ENCODE data around the gene FOXP2. TPM values are rescaled to one million over a fixed set of nuclear protein-coding genes. Genes with fewer than 3 reads are reported as not detected.
"Not testable (repeated sequence)": the region's sequence is repeated elsewhere in the genome, so short reads cannot be mapped to it uniquely, and the experiment has no call there.

Gene FOXP2
- not detected for polyA plus RNA-seq (2013)

DNA sequence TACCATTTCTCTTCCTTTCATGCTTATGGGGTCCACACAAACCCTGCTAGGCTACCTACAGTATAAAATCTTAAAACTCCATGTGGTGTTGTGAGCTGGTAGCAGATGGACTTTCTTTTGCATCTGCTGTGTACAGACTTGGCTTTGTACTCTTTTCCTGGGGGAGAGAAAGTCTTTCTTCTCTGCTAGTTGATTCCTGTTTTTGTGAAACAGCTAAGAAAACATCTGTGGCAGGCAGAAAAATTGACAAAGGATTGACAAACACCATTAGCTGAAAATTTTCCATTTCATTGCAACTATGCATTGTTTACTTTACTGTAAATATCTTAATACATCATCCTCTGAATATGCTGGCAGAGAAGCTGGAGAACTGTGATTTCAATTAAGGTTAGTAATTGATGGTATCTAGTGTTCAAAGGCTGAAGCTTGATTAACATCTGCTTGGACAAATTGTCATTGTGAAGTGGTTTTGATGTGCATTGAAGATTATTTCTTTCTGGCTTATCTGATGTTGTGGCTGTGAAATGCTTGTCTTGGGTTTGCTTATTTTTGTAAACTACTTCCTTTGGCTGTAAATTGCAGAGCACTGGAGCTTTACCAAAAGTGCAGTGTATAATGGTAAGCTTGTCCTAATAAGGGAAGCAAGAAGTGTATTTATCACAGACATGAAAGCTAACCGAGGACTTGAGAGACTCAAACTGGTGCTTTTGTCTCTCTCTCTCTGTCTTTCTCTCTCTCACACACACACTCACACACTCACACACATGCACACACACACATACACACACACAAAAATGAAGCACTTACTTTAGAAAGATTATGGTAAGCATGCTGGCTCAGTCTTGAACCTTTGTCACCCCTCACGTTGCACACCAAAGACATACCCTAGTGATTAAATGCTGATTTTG is at the start of gene FOXP2:
Gene FOXP2 (plus strand): TSS at position 660 of the 908 bp plus-strand sequence. CDS start 11,697 bp downstream, outside the sequence.
- H3K9me3 ChIP-seq (ENCODE audit: control extremely low read depth in 1 of 5, control insufficient read depth in 4 of 5, insufficient read depth in 2 of 5, low read depth in 1 of 5, low read length in 4 of 5), result no peaks in the 10 kb centered on the region
- no peak for DNase-seq
- 63% methylated on average over 1 of the region's 2 CpGs for WGBS (ENCODE audit: insufficient coverage)
- ChIA-PET CTCF (interaction anchor here (0.6 to 1.7 kb wide), 2 partner anchors 8 to 1608 kb away, joined by 4 read pairs; no protein-coding TSS in a partner anchor), POLR2A (no interaction called here)
- peaks cover 0 to 18% (median 10%) of the 10 kb centered on the region in 5 experiments for H3K27me3 ChIP-seq (replicated peaks in 2 of 5; ENCODE audit: control insufficient read depth in 4 of 5, insufficient read depth in 5 of 5, low read length in 4 of 5)
- H3K27ac ChIP-seq (ENCODE audit: insufficient read depth in 1 of 2, low read depth in 1 of 2, low read length in 2 of 2, poor library complexity in 1 of 2, severe bottlenecking in 2 of 2), result no peak within 1 kb of the TSS
- no peaks in the 10 kb centered on the region for H3K36me3 ChIP-seq (ENCODE audit: control insufficient read depth in 4 of 4, insufficient read depth in 4 of 4, low read length in 3 of 4)
- H3K4me3 ChIP-seq (ENCODE audit: control insufficient read depth in 1 of 7, extremely low read depth in 1 of 7, insufficient read depth in 4 of 7, low read depth in 2 of 7, low read length in 6 of 7), result no peak within 1 kb of the TSS
- no peaks in the 10 kb centered on the region for H3K4me1 ChIP-seq (ENCODE audit: control extremely low read depth in 1 of 4, control insufficient read depth in 4 of 4, insufficient read depth in 4 of 4, low read length in 3 of 4)

DNA sequence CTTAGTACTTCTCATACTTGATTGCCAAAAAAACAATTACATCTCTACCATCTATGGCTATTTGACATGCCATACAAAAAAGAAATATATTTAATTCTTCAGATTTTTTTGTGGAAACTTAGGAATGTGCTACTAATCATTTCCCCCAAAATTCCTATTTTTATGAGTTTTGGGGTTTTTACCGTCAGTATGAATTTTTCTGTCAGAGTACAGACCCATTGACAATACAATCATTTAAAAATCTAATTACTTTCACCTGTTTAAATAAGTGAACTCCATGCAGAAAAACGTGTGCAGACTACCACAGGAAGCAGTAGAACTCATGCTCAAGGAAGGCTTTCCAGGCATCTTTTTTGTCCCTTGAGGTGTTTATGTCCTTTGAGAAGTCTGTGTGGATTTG is 48.8 kb upstream of the FOXP2 start:
- no peak overlapping the region for H3K4me3 ChIP-seq (ENCODE audit: control insufficient read depth in 1 of 7, extremely low read depth in 1 of 7, insufficient read depth in 4 of 7, low read depth in 2 of 7, low read length in 6 of 7)
- H3K36me3 ChIP-seq (ENCODE audit: control insufficient read depth in 4 of 4, insufficient read depth in 4 of 4, low read length in 3 of 4), result no peaks in the 10 kb centered on the region
- CTCF ChIA-PET, result no interaction called here
- H3K9me3 ChIP-seq (ENCODE audit: control extremely low read depth in 1 of 5, control insufficient read depth in 4 of 5, insufficient read depth in 2 of 5, low read depth in 1 of 5, low read length in 4 of 5), result no peaks in the 10 kb centered on the region
- peaks cover 0 to 4% (median 0%) of the 10 kb centered on the region in 5 experiments for H3K27me3 ChIP-seq (replicated peaks in 2 of 5; ENCODE audit: control insufficient read depth in 4 of 5, insufficient read depth in 5 of 5, low read length in 4 of 5)
- H3K27ac ChIP-seq (ENCODE audit: insufficient read depth in 1 of 2, low read depth in 1 of 2, low read length in 2 of 2, poor library complexity in 1 of 2, severe bottlenecking in 2 of 2), result no peak overlapping the region
- POLR2A ChIA-PET, result no interaction called here
- DNase-seq, result no peak
- WGBS (ENCODE audit: insufficient coverage), result 67% methylated on average over 2 of the region's 2 CpGs
- H3K4me1 ChIP-seq (ENCODE audit: control extremely low read depth in 1 of 4, control insufficient read depth in 4 of 4, insufficient read depth in 4 of 4, low read length in 3 of 4), result no peaks in the 10 kb centered on the region

DNA sequence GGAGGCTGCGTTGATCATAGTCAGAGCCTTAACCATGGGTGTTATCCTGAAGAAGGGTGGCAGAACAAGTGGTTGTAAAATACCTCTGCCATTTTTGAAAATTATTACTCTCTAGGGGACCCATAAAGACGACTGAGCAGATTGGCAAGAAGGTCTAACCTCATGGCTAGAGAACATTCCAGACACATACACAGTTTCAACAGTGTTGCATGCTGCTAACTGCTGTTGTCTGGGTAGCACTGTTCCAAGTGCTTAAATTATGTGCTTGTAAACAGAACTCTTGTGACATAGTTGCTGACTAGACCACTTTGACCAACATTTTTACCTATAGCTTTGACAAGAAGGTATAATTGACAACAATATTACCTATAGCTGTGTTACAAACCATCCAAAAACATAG is 46.1 kb upstream of the FOXP2 start:
- H3K27me3 ChIP-seq (replicated peaks in 2 of 5; ENCODE audit: control insufficient read depth in 4 of 5, insufficient read depth in 5 of 5, low read length in 4 of 5), result peaks cover 0 to 4% (median 0%) of the 10 kb centered on the region in 5 experiments
- POLR2A ChIA-PET, result no interaction called here
- no peak overlapping the region for H3K27ac ChIP-seq (ENCODE audit: insufficient read depth in 1 of 2, low read depth in 1 of 2, low read length in 2 of 2, poor library complexity in 1 of 2, severe bottlenecking in 2 of 2)
- WGBS (ENCODE audit: insufficient coverage), result 100% methylated on average over 1 of the region's 2 CpGs
- CTCF ChIA-PET, result interaction anchor here (0.9 kb wide), 1 partner anchor 10 kb away, joined by 3 read pairs; no protein-coding TSS in a partner anchor
- H3K36me3 ChIP-seq (ENCODE audit: control insufficient read depth in 4 of 4, insufficient read depth in 4 of 4, low read length in 3 of 4), result no peaks in the 10 kb centered on the region
- H3K4me3 ChIP-seq (ENCODE audit: control insufficient read depth in 1 of 7, extremely low read depth in 1 of 7, insufficient read depth in 4 of 7, low read depth in 2 of 7, low read length in 6 of 7), result no peak overlapping the region
- no peak for DNase-seq
- H3K4me1 ChIP-seq (ENCODE audit: control extremely low read depth in 1 of 4, control insufficient read depth in 4 of 4, insufficient read depth in 4 of 4, low read length in 3 of 4), result no peaks in the 10 kb centered on the region
- no peaks in the 10 kb centered on the region for H3K9me3 ChIP-seq (ENCODE audit: control extremely low read depth in 1 of 5, control insufficient read depth in 4 of 5, insufficient read depth in 2 of 5, low read depth in 1 of 5, low read length in 4 of 5)

DNA sequence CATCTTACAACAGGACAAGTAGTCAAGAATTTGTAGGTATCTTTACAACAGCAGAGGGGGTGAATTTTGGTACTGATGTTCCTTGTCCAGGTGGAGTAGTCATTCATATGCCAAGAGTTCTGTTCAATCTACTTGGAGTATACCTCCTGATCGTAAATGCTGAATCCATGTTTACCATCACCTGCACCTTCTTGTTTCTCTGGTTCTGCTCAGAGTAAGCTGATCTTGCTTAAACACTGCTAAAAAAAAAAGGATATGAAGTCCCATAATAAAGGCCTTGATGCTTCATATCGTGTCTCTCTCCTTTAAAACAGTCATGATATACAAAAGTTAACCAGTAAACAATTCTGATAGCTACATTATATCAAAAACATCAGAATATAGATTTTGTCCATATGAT is 45.3 kb upstream of the FOXP2 start:
- no peak for DNase-seq
- ChIA-PET CTCF (interaction anchor here (0.9 kb wide), 1 partner anchor 9 kb away, joined by 3 read pairs; no protein-coding TSS in a partner anchor), POLR2A (no interaction called here)
- 100% methylated on average over 1 of the region's 2 CpGs for WGBS (ENCODE audit: insufficient coverage)
- H3K4me3 ChIP-seq (ENCODE audit: control insufficient read depth in 1 of 7, extremely low read depth in 1 of 7, insufficient read depth in 4 of 7, low read depth in 2 of 7, low read length in 6 of 7), result no peak overlapping the region
- H3K4me1 ChIP-seq (ENCODE audit: control extremely low read depth in 1 of 4, control insufficient read depth in 4 of 4, insufficient read depth in 4 of 4, low read length in 3 of 4), result no peaks in the 10 kb centered on the region
- H3K27me3 ChIP-seq (replicated peaks in 2 of 5; ENCODE audit: control insufficient read depth in 4 of 5, insufficient read depth in 5 of 5, low read length in 4 of 5), result peaks cover 0 to 4% (median 0%) of the 10 kb centered on the region in 5 experiments
- H3K9me3 ChIP-seq (ENCODE audit: control extremely low read depth in 1 of 5, control insufficient read depth in 4 of 5, insufficient read depth in 2 of 5, low read depth in 1 of 5, low read length in 4 of 5), result no peaks in the 10 kb centered on the region
- H3K36me3 ChIP-seq (ENCODE audit: control insufficient read depth in 4 of 4, insufficient read depth in 4 of 4, low read length in 3 of 4), result no peaks in the 10 kb centered on the region
- no peak overlapping the region for H3K27ac ChIP-seq (ENCODE audit: insufficient read depth in 1 of 2, low read depth in 1 of 2, low read length in 2 of 2, poor library complexity in 1 of 2, severe bottlenecking in 2 of 2)

DNA sequence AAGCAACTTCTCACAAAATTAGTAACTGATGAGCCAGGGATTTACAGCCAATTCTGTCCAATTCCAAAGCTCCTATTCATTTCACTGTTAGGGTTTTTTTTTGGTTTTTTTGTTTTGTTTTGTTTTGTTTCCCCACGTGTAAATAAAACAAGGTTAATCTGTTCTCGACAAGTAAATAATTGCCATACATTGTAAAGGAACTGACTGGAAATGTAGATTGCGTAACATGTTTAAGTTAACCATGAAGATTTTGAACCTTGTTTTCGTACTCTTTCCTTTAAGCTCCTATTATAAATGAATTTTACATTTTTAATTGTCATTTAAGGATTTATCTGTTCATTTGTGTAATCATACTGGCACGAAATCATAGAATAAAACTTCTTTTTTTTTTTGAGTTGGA is 42.0 kb upstream of the FOXP2 start:
- CTCF ChIA-PET, result interaction anchor here (0.7 kb wide), 2 partner anchors 1278 to 1330 kb away, joined by 4 read pairs; no protein-coding TSS in a partner anchor
- POLR2A ChIA-PET, result no interaction called here

DNA sequence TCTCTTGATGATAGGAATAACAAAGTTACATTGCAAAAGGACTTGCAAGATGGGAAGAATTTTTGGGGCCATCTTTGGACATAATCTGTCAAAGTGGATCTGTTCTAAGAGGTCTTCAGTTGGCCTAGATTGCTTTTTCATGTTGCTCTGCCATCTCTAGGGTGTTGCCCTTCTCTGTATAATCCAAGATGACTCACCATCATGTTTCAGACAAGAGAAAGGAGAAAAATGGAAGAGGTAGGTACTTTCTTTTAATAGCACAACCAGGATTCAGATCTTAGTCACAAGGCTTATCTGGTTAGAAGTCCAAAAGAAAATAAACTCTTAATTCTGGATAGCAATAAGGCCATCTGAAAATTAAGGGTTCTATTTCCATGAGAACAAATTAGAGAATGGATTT is 38.7 kb upstream of the FOXP2 start:
- no peak overlapping the region for H3K27ac ChIP-seq (ENCODE audit: insufficient read depth in 1 of 2, low read depth in 1 of 2, low read length in 2 of 2, poor library complexity in 1 of 2, severe bottlenecking in 2 of 2)
- CTCF ChIA-PET, result interaction anchor here (1.0 kb wide), 1 partner anchor 12 kb away, joined by 3 read pairs; no protein-coding TSS in a partner anchor
- no peaks in the 10 kb centered on the region for H3K27me3 ChIP-seq (replicated peaks in 2 of 5; ENCODE audit: control insufficient read depth in 4 of 5, insufficient read depth in 5 of 5, low read length in 4 of 5)
- no peak for DNase-seq
- POLR2A ChIA-PET, result no interaction called here
- H3K4me3 ChIP-seq (ENCODE audit: control insufficient read depth in 1 of 7, extremely low read depth in 1 of 7, insufficient read depth in 4 of 7, low read depth in 2 of 7, low read length in 6 of 7), result no peak overlapping the region
- no peaks in the 10 kb centered on the region for H3K36me3 ChIP-seq (ENCODE audit: control insufficient read depth in 4 of 4, insufficient read depth in 4 of 4, low read length in 3 of 4)
- no peaks in the 10 kb centered on the region for H3K4me1 ChIP-seq (ENCODE audit: control extremely low read depth in 1 of 4, control insufficient read depth in 4 of 4, insufficient read depth in 4 of 4, low read length in 3 of 4)
- no peaks in the 10 kb centered on the region for H3K9me3 ChIP-seq (ENCODE audit: control extremely low read depth in 1 of 5, control insufficient read depth in 4 of 5, insufficient read depth in 2 of 5, low read depth in 1 of 5, low read length in 4 of 5)

More for the DNA sequence above, 42.0 kb upstream of the FOXP2 start:
- Histone ChIP-seq H3K27ac (ENCODE audit: insufficient read depth in 1 of 2, low read depth in 1 of 2, low read length in 2 of 2, poor library complexity in 1 of 2, severe bottlenecking in 2 of 2) (no peak overlapping the region), H3K4me3 (ENCODE audit: control insufficient read depth in 1 of 7, extremely low read depth in 1 of 7, insufficient read depth in 4 of 7, low read depth in 2 of 7, low read length in 6 of 7) (no peak overlapping the region), H3K27me3 (replicated peaks in 2 of 5; ENCODE audit: control insufficient read depth in 4 of 5, insufficient read depth in 5 of 5, low read length in 4 of 5) (peaks cover 0 to 4% (median 0%) of the 10 kb centered on the region in 5 experiments), H3K36me3 (ENCODE audit: control insufficient read depth in 4 of 4, insufficient read depth in 4 of 4, low read length in 3 of 4) (no peaks in the 10 kb centered on the region), H3K9me3 (ENCODE audit: control extremely low read depth in 1 of 5, control insufficient read depth in 4 of 5, insufficient read depth in 2 of 5, low read depth in 1 of 5, low read length in 4 of 5) (no peaks in the 10 kb centered on the region), H3K4me1 (ENCODE audit: control extremely low read depth in 1 of 4, control insufficient read depth in 4 of 4, insufficient read depth in 4 of 4, low read length in 3 of 4) (no peaks in the 10 kb centered on the region)
- DNase-seq, result no peak
- 100% methylated on average over 1 of the region's 5 CpGs for WGBS (ENCODE audit: insufficient coverage)

DNA sequence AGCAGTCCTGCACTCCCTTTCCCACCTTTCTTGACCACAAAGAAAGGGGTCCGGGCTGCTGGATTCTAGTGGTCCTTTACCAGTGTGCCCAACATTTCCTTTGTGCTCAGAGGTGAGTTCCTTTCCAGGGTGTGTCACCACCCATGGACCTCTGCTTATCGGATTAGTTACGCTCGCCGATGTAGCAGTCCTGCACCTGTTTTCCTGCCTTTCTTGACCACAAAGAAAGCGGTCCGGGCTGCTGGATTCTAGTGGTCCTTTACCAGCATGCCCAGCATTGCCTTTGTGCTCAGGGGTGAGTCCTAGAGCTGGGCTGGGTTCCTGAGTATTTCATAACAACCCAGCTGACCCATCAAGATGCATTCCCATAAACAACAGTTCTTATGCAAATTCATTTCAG is 30.7 kb upstream of the FOXP2 start:
- H3K4me1 ChIP-seq (ENCODE audit: control extremely low read depth in 1 of 4, control insufficient read depth in 4 of 4, insufficient read depth in 4 of 4, low read length in 3 of 4); DNase-seq; H3K4me3 ChIP-seq (ENCODE audit: control insufficient read depth in 1 of 7, extremely low read depth in 1 of 7, insufficient read depth in 4 of 7, low read depth in 2 of 7, low read length in 6 of 7); H3K36me3 ChIP-seq (ENCODE audit: control insufficient read depth in 4 of 4, insufficient read depth in 4 of 4, low read length in 3 of 4); H3K27ac ChIP-seq (ENCODE audit: insufficient read depth in 1 of 2, low read depth in 1 of 2, low read length in 2 of 2, poor library complexity in 1 of 2, severe bottlenecking in 2 of 2); H3K27me3 ChIP-seq (replicated peaks in 2 of 5; ENCODE audit: control insufficient read depth in 4 of 5, insufficient read depth in 5 of 5, low read length in 4 of 5); POLR2A ChIA-PET; H3K9me3 ChIP-seq (ENCODE audit: control extremely low read depth in 1 of 5, control insufficient read depth in 4 of 5, insufficient read depth in 2 of 5, low read depth in 1 of 5, low read length in 4 of 5); CTCF ChIA-PET: not testable (repeated sequence)
- WGBS (ENCODE audit: insufficient coverage), result 91% methylated on average over 6 of the region's 7 CpGs
